Measurements from ENCODE around the gene MBTD1. TPM values are rescaled to one million over a fixed set of nuclear protein-coding genes. Genes with fewer than 3 reads are reported as not detected.

MBTD1 gene
- total and polyA plus RNA-seq, 9 donors, result 10.4 to 28.4 (median 16.4) TPM

- TF ChIP-seq, protein P1, sequence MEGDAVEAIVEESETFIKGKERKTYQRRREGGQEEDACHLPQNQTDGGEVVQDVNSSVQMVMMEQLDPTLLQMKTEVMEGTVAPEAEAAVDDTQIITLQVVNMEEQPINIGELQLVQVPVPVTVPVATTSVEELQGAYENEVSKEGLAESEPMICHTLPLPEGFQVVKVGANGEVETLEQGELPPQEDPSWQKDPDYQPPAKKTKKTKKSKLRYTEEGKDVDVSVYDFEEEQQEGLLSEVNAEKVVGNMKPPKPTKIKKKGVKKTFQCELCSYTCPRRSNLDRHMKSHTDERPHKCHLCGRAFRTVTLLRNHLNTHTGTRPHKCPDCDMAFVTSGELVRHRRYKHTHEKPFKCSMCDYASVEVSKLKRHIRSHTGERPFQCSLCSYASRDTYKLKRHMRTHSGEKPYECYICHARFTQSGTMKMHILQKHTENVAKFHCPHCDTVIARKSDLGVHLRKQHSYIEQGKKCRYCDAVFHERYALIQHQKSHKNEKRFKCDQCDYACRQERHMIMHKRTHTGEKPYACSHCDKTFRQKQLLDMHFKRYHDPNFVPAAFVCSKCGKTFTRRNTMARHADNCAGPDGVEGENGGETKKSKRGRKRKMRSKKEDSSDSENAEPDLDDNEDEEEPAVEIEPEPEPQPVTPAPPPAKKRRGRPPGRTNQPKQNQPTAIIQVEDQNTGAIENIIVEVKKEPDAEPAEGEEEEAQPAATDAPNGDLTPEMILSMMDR (IDR thresholded peaks at IDR 0.05), result no peak
- TF ChIP-seq EP300 (IDR thresholded peaks at IDR 0.05) (no peak), POLR2A (IDR thresholded peaks at IDR 0.05) (no peak)
- Histone ChIP-seq H3K4me3 (no peak overlapping the region), H3K36me3 (no peaks in the 10 kb centered on the region), H3K27me3 (no peaks in the 10 kb centered on the region), H3K4me1 (ENCODE audit: insufficient read depth) (no peaks in the 10 kb centered on the region), H3K27ac (no peak overlapping the region), H3K9me3 (no peaks in the 10 kb centered on the region)
- intact Hi-C loops (cut with DNase I), result loop anchor here in 1 of 4 donors (10.0 kb wide), 1 partner anchor 59 kb away; no protein-coding TSS in a partner anchor
- 77 to 79% (median 78%) methylated on average over 4 of the region's 4 CpGs for WGBS, 3 donors
- no peak for DNase-seq
These were observed 15.8 kb downstream of the MBTD1 start for GRCh38 chr17:51244041-51244440.

GRCh38 chr17:51240275-51240674 lies 19.6 kb downstream of the MBTD1 start:
- 66 to 77% (median 71%) methylated on average over 2 of the region's 2 CpGs for WGBS, 3 donors
- no peaks in the 10 kb centered on the region for H3K9me3 ChIP-seq
- H3K36me3 ChIP-seq, result no peaks in the 10 kb centered on the region
- intact Hi-C loops (cut with DNase I), result loop anchor here in 1 of 4 donors (10.0 kb wide), 1 partner anchor 55 kb away; no protein-coding TSS in a partner anchor
- H3K4me1 ChIP-seq (ENCODE audit: insufficient read depth), result no peaks in the 10 kb centered on the region
- no peak for DNase-seq
- no peak overlapping the region for H3K4me3 ChIP-seq
- TF ChIP-seq EP300 (IDR thresholded peaks at IDR 0.05) (no peak), POLR2A (IDR thresholded peaks at IDR 0.05) (no peak)
- H3K27ac ChIP-seq, result no peak overlapping the region
- no peaks in the 10 kb centered on the region for H3K27me3 ChIP-seq

- Histone ChIP-seq H3K9me3 (no peaks in the 10 kb centered on the region), H3K36me3 (no peaks in the 10 kb centered on the region), H3K27ac (no peak overlapping the region), H3K4me3 (no peak overlapping the region), H3K4me1 (ENCODE audit: insufficient read depth) (no peaks in the 10 kb centered on the region), H3K27me3 (no peaks in the 10 kb centered on the region)
- 85 to 90% (median 86%) methylated on average over 6 of the region's 6 CpGs for WGBS, 3 donors
- no peak for DNase-seq
- TF ChIP-seq POLR2A (IDR thresholded peaks at IDR 0.05) (no peak), EP300 (IDR thresholded peaks at IDR 0.05) (no peak)
- TF ChIP-seq, protein P1 (IDR thresholded peaks at IDR 0.05), result no peak
- intact Hi-C loops (cut with DNase I), result no loop called here
These were observed 21.5 kb downstream of the MBTD1 start for GRCh38 chr17:51238255-51238887.

GRCh38 chr17:51234162-51234561 lies 25.7 kb downstream of the MBTD1 start:
- Histone ChIP-seq H3K9me3 (no peaks in the 10 kb centered on the region), H3K27ac (no peak overlapping the region), H3K27me3 (no peaks in the 10 kb centered on the region), H3K4me1 (ENCODE audit: insufficient read depth) (peaks cover 1% of the 10 kb centered on the region), H3K4me3 (no peak overlapping the region), H3K36me3 (no peaks in the 10 kb centered on the region)
- TF ChIP-seq, protein P1 (IDR thresholded peaks at IDR 0.05), result no peak
- TF ChIP-seq POLR2A (IDR thresholded peaks at IDR 0.05), result no peak
- no peak for TF ChIP-seq EP300 (IDR thresholded peaks at IDR 0.05)
- WGBS, 3 donors, result 81 to 97% (median 91%) methylated on average over 6 of the region's 6 CpGs
- intact Hi-C loops (cut with DNase I), result no loop called here
- DNase-seq, result no peak

DNA sequence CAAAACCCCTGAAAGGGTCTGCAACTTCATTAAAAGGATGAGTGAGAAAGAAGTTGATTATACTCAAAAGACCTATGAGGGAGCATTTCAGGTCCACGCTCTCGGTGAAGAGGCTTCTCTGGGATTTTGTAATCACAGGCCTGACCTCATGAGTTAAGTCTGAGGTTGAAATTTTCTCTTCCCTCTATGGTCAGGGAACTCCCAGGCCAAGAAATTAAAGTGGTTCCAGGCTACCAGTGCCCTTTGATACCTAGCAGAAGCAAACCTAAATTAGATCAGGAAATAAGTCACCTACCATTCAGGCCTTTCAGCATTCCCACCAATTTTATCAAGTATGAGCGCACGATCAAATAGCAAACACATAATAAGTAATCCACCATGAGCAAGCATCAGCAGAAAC lies 27.9 kb downstream of the MBTD1 start:
- intact Hi-C loops (cut with DNase I), result no loop called here
- H3K36me3 ChIP-seq, result no peaks in the 10 kb centered on the region
- no peak for TF ChIP-seq POLR2A (IDR thresholded peaks at IDR 0.05)
- TF ChIP-seq EP300 (IDR thresholded peaks at IDR 0.05), result no peak
- TF ChIP-seq, protein P1 (IDR thresholded peaks at IDR 0.05), result no peak
- H3K27me3 ChIP-seq, result no peaks in the 10 kb centered on the region
- WGBS, 3 donors, result 89 to 92% (median 89%) methylated on average over 4 of the region's 4 CpGs
- H3K27ac ChIP-seq, result no peak overlapping the region
- no peak for DNase-seq
- H3K4me1 ChIP-seq (ENCODE audit: insufficient read depth), result peaks cover 1% of the 10 kb centered on the region
- H3K9me3 ChIP-seq, result no peaks in the 10 kb centered on the region
- no peak overlapping the region for H3K4me3 ChIP-seq
